Activated CD8-positive, alpha-beta memory T cell treated with anti-CD3 and anti-CD28 coated beads, Interleukin-2, amount 50 U/mL, for 4 hours (primary cell): ENCODE results near the gene SP100.
A peak's percentile ranks its signal among the peaks of the same experiment; 100 is the strongest.

Experiments used
- DNase-seq: peaks from one replicate; pipeline ENCODE4 v3.0.0-alpha.2; 2020

SP100 gene

GRCh38 chr2:230564805-230565779 lies 149.1 kb downstream of the SP100 start:
- no peak for DNase-seq

GRCh38 chr2:230569298-230569697 lies 153.3 kb downstream of the SP100 start:
- no peak for DNase-seq

DNA sequence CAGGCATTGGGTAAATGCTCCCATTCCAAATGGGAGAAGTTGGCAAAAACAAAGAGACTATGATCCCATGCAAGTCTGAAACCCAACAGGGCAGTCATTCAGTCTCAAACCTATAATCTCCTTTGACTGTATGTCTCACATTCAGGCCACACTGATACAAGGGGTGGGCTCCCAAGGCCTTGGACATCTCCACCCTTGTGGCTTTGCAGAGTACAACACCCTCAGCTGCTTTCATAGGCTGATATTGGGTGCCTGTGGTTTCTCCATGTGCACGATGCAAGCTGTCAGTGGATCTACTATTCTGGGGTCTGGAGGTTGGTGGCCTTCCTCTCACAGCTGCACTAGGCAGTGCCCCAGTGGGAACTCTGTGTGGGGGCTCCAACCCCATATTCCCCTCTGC lies 155.0 kb downstream of the SP100 start:
- DNase-seq = no peak

DNA sequence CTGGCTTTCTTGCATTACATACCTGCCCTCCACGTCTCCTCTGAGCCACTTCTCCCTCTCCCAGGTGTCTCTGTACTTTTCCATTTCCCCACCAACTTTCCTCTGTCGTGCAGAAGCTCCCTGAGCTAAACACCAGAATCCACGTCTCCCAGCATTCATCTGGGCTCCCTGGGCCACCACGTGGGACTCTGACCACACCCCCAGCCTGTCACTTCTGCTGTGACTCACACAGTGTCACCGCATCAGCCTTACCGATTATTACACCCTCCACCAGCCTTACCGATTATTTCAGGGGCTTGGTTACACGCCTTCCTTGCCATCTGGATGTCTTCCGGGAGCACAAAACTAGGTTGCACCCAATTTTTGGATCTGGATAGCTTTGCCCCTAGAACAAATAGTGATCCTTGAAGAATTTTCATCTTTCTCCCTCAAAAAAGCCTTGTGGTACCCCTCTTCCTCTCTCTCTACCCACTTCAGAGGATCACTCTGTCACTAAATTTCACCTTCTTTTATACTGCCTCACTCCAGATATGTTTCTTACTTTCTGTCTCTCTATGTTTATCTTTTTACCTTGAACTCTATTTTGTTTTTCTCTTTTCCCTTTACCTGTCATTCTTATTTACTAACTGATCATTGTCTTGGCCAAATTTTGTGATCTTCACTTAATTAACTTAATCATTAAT lies 159.8 kb downstream of the SP100 start:
- peak; percentile 74 for DNase-seq

DNA sequence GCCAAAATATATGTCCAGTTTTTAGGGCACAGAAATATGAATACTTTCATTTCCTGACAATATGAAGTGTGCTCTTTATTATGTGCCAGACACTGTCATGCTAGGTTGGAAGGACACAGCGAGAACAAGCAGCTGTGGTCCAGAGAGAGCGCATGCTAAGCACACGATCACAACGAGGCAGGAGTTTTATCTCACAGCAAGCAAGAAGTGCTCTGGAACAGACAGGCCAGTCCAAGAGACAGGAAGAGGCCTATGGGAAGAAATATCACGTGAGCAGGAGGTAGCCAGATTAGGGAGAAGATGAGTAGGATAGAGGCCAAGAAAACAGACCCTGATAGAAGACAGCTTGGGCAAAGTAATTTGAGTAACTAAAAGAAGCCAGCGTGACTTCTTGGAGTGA lies 161.1 kb downstream of the SP100 start:
- DNase-seq = no peak

- DNase-seq = no peak
These were observed 162.1 kb downstream of the SP100 start for GRCh38 chr2:230578106-230578505.

DNA sequence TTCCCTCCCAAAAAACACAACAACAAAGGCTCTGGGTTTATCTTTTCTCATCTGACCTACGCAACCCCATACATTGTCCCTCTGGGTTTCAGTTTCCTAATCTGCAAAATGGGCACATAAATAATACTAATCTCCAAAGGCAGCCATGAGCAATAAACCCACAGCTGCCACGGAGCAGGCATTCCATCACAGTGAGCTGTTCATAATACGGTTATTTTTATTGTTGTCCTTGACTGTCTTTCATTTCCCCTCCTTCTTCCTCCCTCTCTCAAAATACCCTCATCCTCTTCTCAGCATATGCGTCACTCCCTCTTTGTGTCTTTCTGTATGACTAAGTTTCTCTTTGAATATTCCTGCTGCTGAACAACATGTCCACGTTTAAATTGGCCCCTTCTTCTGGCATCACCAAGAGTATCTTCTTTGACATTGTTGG lies 166.9 kb downstream of the SP100 start:
- DNase-seq = no peak

DNA sequence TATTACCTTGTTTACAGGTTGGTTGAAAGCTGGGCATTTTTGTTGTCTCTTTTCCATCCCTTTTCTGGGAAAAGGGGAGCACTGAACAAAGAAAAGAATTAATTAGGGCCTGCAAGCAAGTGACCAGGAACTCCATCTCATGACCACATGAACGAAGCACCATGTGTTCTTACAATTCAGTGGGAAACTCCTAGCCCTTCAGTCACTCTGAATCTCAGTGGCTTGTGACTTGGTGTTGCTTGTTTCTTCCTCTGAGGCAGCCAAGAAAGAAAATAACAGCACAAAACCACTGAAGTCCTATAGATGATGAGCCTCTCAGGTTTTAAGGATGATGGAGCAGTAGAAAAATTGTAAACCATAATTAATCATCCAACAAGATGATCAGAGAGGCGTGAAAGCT lies 167.6 kb downstream of the SP100 start:
- no peak for DNase-seq

DNA sequence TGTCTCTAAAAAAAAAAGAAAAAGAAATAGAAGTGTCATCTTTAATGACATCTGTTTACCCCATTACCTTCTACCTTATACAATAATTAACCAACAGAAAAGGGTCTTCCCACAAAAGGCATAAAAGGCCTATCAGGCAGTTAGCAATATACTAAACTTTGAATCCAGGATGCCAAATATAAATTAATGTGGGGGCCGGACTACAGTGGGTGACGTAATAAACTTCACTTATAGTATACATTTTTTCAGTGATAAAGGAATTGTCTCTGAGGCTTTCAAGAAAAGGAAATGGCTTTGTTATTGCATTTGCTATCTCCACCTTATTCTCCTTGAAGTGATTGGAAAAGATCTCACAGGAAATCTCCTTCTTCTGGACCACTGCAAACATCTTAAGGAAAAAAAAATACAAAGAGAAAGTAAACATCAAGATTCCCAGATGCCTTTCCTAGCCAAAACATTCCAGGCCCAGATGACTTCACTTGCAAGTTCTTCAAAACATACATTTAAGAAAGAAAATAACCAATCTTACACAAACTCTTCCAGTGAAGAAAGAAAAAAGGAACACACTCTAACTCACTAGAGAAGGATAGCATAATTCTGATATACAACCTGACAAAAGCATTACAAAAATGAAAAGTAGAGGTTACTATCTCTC lies 170.5 kb downstream of the SP100 start:
- DNase-seq = no peak

GRCh38 chr2:230589025-230589424 lies 173.0 kb downstream of the SP100 start:
- no peak for DNase-seq

DNA sequence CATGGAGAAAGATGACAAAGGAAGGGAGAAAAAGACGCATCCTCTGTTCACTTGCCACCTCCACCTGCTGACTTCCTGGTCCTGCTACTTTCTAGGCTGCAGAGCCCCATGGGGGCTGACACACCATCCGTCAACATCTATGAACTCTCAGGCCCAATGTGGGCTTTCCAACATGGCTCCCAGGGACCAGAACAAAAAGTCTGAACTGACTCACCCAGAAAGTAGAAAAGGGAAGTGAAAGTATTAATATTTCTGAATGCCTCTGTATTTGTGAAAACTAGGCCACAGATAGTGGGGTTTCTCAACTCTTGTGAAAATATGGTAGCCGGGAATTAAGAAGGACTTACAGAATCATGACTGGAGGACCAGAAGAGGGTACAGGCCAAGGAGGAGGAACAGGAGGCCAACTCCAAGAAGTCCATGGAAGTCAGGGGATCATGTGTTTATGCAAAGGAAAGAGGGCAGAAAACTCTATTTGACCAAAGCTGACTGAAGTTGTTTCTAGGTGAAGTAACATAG lies 173.6 kb downstream of the SP100 start:
- DNase-seq = no peak

DNA sequence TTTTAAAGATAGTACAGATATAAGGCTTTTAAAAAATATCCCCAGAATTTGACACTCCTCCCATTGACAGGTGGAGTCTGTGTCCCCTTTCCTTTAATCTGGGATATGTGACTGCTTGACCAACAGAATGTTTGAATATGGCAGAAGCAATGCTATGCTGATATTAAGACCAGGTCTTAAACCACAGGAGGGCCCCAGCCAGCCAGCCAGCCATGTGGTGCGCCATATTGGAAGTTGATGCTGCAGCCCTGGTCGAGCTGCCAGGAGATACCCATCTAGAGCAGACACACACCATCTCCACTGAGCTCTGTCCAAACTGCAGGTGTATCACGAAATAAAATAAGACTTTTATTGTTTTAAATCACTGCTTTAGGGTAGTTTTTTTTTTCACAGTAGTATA lies 174.3 kb downstream of the SP100 start:
- no peak for DNase-seq

DNA sequence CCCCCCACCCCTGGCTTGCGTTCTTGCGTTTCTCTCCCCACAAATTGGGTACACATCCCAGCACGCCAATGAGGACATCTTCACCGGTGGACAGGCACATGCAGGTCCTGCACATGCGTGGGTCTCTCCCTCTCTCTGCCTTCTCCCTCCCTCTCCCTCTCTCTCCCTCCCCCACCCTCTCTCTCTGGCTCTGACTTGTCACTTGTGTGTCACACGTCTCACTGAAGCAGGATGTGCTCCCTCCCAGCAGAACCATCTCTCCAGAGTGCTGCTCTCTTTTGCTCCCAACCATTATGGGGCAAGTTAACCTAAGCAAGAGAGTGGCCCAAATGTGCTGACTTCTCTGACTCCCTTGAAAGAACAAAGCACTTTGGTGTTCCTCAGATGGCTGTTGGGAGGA lies 175.8 kb downstream of the SP100 start:
- DNase-seq = no peak

- no peak for DNase-seq
These were observed 176.8 kb downstream of the SP100 start for GRCh38 chr2:230592775-230593174.
